Stimulated activated CD4-positive, alpha-beta T cell treated with anti-CD3 and anti-CD28 coated beads, Interleukin-12 subunit alpha, Interleukin-12 subunit beta, amount 100 ng/mL, for 24 hours (primary cell): ENCODE measurements around the gene SH3PXD2B.

Experiments
- DNase-seq, 2 experiments: peaks; one replicate each; pipeline ENCODE4 v3.0.0-alpha.2; 2020; ENCODE audit warnings: low read depth in 2 of 2

SH3PXD2B gene

GRCh38 chr5:172454358-172455086, at the start of gene SH3PXD2B:
Gene SH3PXD2B (minus strand): TSS chr5:172454525. CDS start chr5:172454352, 173 bp downstream.
- peak in 1 of 2 experiments; percentile 33 for DNase-seq

- no peak for DNase-seq
Observed at GRCh38 chr5:172502969-172503368, 48.6 kb upstream of the SH3PXD2B start.

GRCh38 chr5:172502410-172502809, 48.1 kb upstream of the SH3PXD2B start:
- DNase-seq, result no peak

- DNase-seq, result no peak
Observed at GRCh38 chr5:172501708-172502320, 47.5 kb upstream of the SH3PXD2B start.

- DNase-seq, result no peak
Observed at GRCh38 chr5:172499287-172499686, 45.0 kb upstream of the SH3PXD2B start.

GRCh38 chr5:172498431-172499129, 44.3 kb upstream of the SH3PXD2B start:
- no peak for DNase-seq

- DNase-seq, result no peak
Observed at GRCh38 chr5:172497591-172498255, 43.4 kb upstream of the SH3PXD2B start.

- DNase-seq, result no peak
Observed at GRCh38 chr5:172496671-172497371, 42.5 kb upstream of the SH3PXD2B start.

GRCh38 chr5:172494630-172495505, 40.5 kb upstream of the SH3PXD2B start:
- no peak for DNase-seq

- DNase-seq, result no peak
Observed at GRCh38 chr5:172493906-172494305, 39.6 kb upstream of the SH3PXD2B start.

- DNase-seq, result no peak
Observed at GRCh38 chr5:172493461-172493860, 39.1 kb upstream of the SH3PXD2B start.

- DNase-seq, result no peak
Observed at GRCh38 chr5:172493002-172493401, 38.7 kb upstream of the SH3PXD2B start.

- DNase-seq, result no peak
Observed at GRCh38 chr5:172492097-172492840, 37.9 kb upstream of the SH3PXD2B start.

GRCh38 chr5:172491481-172491880, 37.2 kb upstream of the SH3PXD2B start:
- DNase-seq, result no peak

GRCh38 chr5:172490514-172491461, 36.5 kb upstream of the SH3PXD2B start:
- no peak for DNase-seq

- no peak for DNase-seq
Observed at GRCh38 chr5:172488221-172488620, 33.9 kb upstream of the SH3PXD2B start.

GRCh38 chr5:172487671-172488070, 33.3 kb upstream of the SH3PXD2B start:
- no peak for DNase-seq

GRCh38 chr5:172486912-172487311, 32.6 kb upstream of the SH3PXD2B start:
- no peak for DNase-seq

GRCh38 chr5:172486451-172486850, 32.1 kb upstream of the SH3PXD2B start:
- DNase-seq, result no peak
